ENCODE data around the gene HSPA2.

HSPA2 gene

DNA sequence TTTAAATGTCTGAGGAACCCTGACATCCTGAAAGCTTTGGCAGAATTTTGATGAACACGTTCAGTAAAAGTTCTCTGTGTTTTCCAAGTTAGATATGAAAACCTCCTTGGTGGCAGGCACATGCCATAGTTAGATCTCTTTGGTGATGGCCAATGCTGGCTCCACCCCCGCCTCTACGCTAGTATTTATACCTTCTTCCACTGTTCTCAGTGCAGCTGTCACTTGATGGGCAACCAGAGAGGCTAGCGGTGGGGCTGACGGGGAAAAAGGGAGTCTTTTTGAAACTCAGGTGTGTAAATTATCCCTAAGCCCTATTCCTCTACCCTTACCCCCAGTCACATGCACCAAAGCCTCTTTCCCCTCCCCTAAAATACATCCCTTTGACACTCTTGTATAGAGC is 41.3 kb downstream of the HSPA2 start:
- H3K4me3 ChIP-seq (ENCODE audit: low read depth, low read length, poor library complexity, severe bottlenecking), result no peak overlapping the region
- H3F3A ChIP-seq (ENCODE audit: insufficient read depth, low read length), result no peaks in the 10 kb centered on the region
- H3K9me3 ChIP-seq (ENCODE audit: low read length), result no peaks in the 10 kb centered on the region
- no peak overlapping the region for H3K9ac ChIP-seq (ENCODE audit: low read length)
- no peaks in the 10 kb centered on the region for H3K27me3 ChIP-seq (ENCODE audit: insufficient read depth, low read length)
- TF ChIP-seq CTCF (IDR thresholded peaks at IDR 0.05; ENCODE audit: low read length), result no peak
- TF ChIP-seq EZH2 (IDR thresholded peaks at IDR 0.05; ENCODE audit: borderline replicate concordance, low read length), result no peak
- no peak overlapping the region for H2AFZ ChIP-seq (ENCODE audit: low read length)
- no peaks in the 10 kb centered on the region for H3K9me2 ChIP-seq (ENCODE audit: low read depth, low read length)
- H4K20me1 ChIP-seq (ENCODE audit: insufficient read depth, low read length), result no peaks in the 10 kb centered on the region
- H3K4me2 ChIP-seq (ENCODE audit: low read length), result no peak overlapping the region
- no peak overlapping the region for H3K27ac ChIP-seq (ENCODE audit: low read depth, low read length, poor library complexity, severe bottlenecking)
- no peaks in the 10 kb centered on the region for H3K79me2 ChIP-seq (ENCODE audit: insufficient read depth, low read length)
- H3K36me3 ChIP-seq (ENCODE audit: insufficient read depth, low read length), result no peaks in the 10 kb centered on the region
- no peaks in the 10 kb centered on the region for H3K4me1 ChIP-seq (ENCODE audit: insufficient read depth, low read length, severe bottlenecking)

- Histone ChIP-seq H3K4me1 (ENCODE audit: insufficient read depth, low read length, severe bottlenecking) (no peaks in the 10 kb centered on the region), H3F3A (ENCODE audit: insufficient read depth, low read length) (no peaks in the 10 kb centered on the region)
These were observed 43.6 kb downstream of the HSPA2 start for GRCh38 chr14:64584190-64584589.

DNA sequence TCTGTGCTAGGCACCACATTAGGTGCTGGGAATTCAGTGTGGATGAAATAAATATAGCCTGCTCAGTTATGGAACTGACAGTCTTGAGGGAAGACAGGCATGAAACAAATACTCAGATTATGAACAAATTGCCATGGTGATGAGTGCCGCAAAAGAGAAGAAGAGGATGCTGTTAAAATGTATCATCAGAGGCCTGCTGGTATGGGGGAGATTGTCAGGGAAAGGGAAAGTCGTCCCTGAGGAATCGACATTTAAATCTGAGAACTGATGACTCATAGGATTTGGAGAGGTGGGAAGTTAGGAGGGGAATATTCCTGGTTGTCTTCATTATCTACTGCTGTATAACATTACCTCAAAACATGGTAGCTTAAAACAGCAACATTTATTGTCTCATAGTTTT is 51.3 kb downstream of the HSPA2 start:
- TF ChIP-seq CTCF (IDR thresholded peaks at IDR 0.05; ENCODE audit: low read length) (no peak), EZH2 (IDR thresholded peaks at IDR 0.05; ENCODE audit: borderline replicate concordance, low read length) (no peak)
- H3K79me2 ChIP-seq (ENCODE audit: insufficient read depth, low read length), result no peaks in the 10 kb centered on the region
- H3K4me3 ChIP-seq (ENCODE audit: low read depth, low read length, poor library complexity, severe bottlenecking), result no peak overlapping the region
- H3K9me2 ChIP-seq (ENCODE audit: low read depth, low read length), result no peaks in the 10 kb centered on the region
- H3K36me3 ChIP-seq (ENCODE audit: insufficient read depth, low read length), result no peaks in the 10 kb centered on the region
- no peak overlapping the region for H3K27ac ChIP-seq (ENCODE audit: low read depth, low read length, poor library complexity, severe bottlenecking)
- no peaks in the 10 kb centered on the region for H3F3A ChIP-seq (ENCODE audit: insufficient read depth, low read length)
- H4K20me1 ChIP-seq (ENCODE audit: insufficient read depth, low read length), result no peaks in the 10 kb centered on the region
- peaks cover 13% of the 10 kb centered on the region; the same call in 1 of the 2 replicates for H3K27me3 ChIP-seq (ENCODE audit: insufficient read depth, low read length)
- no peaks in the 10 kb centered on the region for H3K4me1 ChIP-seq (ENCODE audit: insufficient read depth, low read length, severe bottlenecking)
- H3K9ac ChIP-seq (ENCODE audit: low read length), result no peak overlapping the region
- 0 out of 2 replicates have a peak, but pooled peaks cover 3% of the 10 kb centered on the region for H3K9me3 ChIP-seq (ENCODE audit: low read length)
- no peak overlapping the region for H2AFZ ChIP-seq (ENCODE audit: low read length)
- H3K4me2 ChIP-seq (ENCODE audit: low read length), result no peak overlapping the region

More at GRCh38 chr14:64584190-64584589, 43.6 kb downstream of the HSPA2 start:
- Histone ChIP-seq H4K20me1 (ENCODE audit: insufficient read depth, low read length) (no peaks in the 10 kb centered on the region), H3K36me3 (ENCODE audit: insufficient read depth, low read length) (no peaks in the 10 kb centered on the region), H3K27me3 (ENCODE audit: insufficient read depth, low read length) (0 out of 2 replicates have a peak, but pooled peaks cover 9% of the 10 kb centered on the region), H3K4me3 (ENCODE audit: low read depth, low read length, poor library complexity, severe bottlenecking) (no peak overlapping the region), H3K9me3 (ENCODE audit: low read length) (no peaks in the 10 kb centered on the region), H3K9me2 (ENCODE audit: low read depth, low read length) (no peaks in the 10 kb centered on the region), H3K4me2 (ENCODE audit: low read length) (no peak overlapping the region), H2AFZ (ENCODE audit: low read length) (no peak overlapping the region), H3K9ac (ENCODE audit: low read length) (no peak overlapping the region), H3K27ac (ENCODE audit: low read depth, low read length, poor library complexity, severe bottlenecking) (no peak overlapping the region), H3K79me2 (ENCODE audit: insufficient read depth, low read length) (no peaks in the 10 kb centered on the region)
- TF ChIP-seq CTCF (IDR thresholded peaks at IDR 0.05; ENCODE audit: low read length) (no peak), EZH2 (IDR thresholded peaks at IDR 0.05; ENCODE audit: borderline replicate concordance, low read length) (no peak)
